K562 (cell line): Measurements from ENCODE around the gene PCDHGA5. TPM values are rescaled to one million over a fixed set of nuclear protein-coding genes. Genes with fewer than 3 reads are reported as not detected.
A peak's percentile ranks its signal among the peaks of the same experiment; 100 is the strongest.

Experiments used
- ATF1 ChIP-seq, 2 experiments: fragments of 450-650 bp in 1 of 2; IDR thresholded peaks; 2 replicates each; pipeline ENCODE4 v1.6.1; 2016; ENCODE audit warnings: missing compliant biosample characterization in 1 of 2, missing genetic modification characterization in 1 of 2
- CBX3 ChIP-seq, 2 experiments: IDR thresholded peaks; 1 replicate in 1 of 2; 2 replicates in 1 of 2; pipeline ENCODE4 v1.6.1; 2012; ENCODE audit warnings: inconsistent platforms in 2 of 2, low read length in 2 of 2, borderline replicate concordance in 1 of 2, control low read depth in 1 of 2
- CXXC5 ChIP-seq: fragments of 250-450 bp; sonication (Bioruptor Pico); IDR thresholded peaks from 2 replicates; pipeline ENCODE4 v1.8.0; 2022; ENCODE audit warnings: inconsistent platforms, mild to moderate bottlenecking, moderate library complexity
- MYC ChIP-seq, 2 experiments: fragments of 250-450 bp in 1 of 2; sonication (Bioruptor Pico) in 1 of 2; IDR thresholded peaks; 2 replicates each; pipeline versions ENCODE4 v1.5.1 to v1.6.1; 2012 to 2021; ENCODE audit warnings: low read depth in 2 of 2, borderline replicate concordance in 1 of 2, improper control_type of control experiment in 1 of 2, low read length in 1 of 2, mild to moderate bottlenecking in 1 of 2, moderate library complexity in 1 of 2
- NCOA6 ChIP-seq: fragments of 450-650 bp; IDR thresholded peaks from 2 replicates; pipeline ENCODE4 v1.6.1; 2017; ENCODE audit warnings: mild to moderate bottlenecking
- NFIC ChIP-seq: fragments of 450-650 bp; IDR thresholded peaks from 2 replicates; pipeline ENCODE4 v1.6.1; 2017; ENCODE audit warnings: mild to moderate bottlenecking, inconsistent platforms
- POLR2A ChIP-seq: fragments of 450-650 bp; conservative IDR thresholded peaks from 2 replicates; pipeline ENCODE4 v1.6.1; 2016
- SOX6 ChIP-seq: fragments of 450-650 bp; IDR thresholded peaks from 2 replicates; pipeline ENCODE4 v1.6.1; 2014; ENCODE audit warnings: mild to moderate bottlenecking
- TRIM28 ChIP-seq: fragments of 450-650 bp; IDR thresholded peaks from 2 replicates; pipeline ENCODE4 v1.6.1; 2017
- polyA plus RNA-seq, 8 experiments: library from polyadenylated mRNA; depleted of rRNA in 4 of 8; stranded (reverse) in 5 of 8; unstranded in 3 of 8; fragments of >200 nt; fragmentation: Nextera tagmentation in 2 of 8; fragmentation: Illumina TruSeq in 1 of 8; extraction: Ambion mirVana in 2 of 8; extraction: Trizol in 1 of 8; gene quantifications; 2 replicates each; pipeline versions ENCODE4 v1.2.1 to v1.2.3, GENCODE V29; 2011 to 2014; ENCODE audit warnings: inconsistent platforms in 1 of 8, missing spikeins in 1 of 8
- total RNA-seq, 7 experiments: library from RNA; depleted of rRNA in 6 of 7; stranded (reverse); fragments of >200 nt in 6 of 7; fragmentation: Illumina TruSeq in 2 of 7; extraction: Trizol in 2 of 7; gene quantifications; 2 replicates each; pipeline versions ENCODE4 v1.2.1 to v1.2.3, GENCODE V29; 2011 to 2021; ENCODE audit warnings: low replicate concordance in 1 of 7
- TF ChIP-seq, protein P1 (sequence below): IDR thresholded peaks from 2 replicates; pipeline ENCODE4 v1.6.1; 2014; ENCODE audit warnings: antibody characterized with exemption
- TF ChIP-seq, protein P2 (sequence below), 2 experiments: fragments of 450-650 bp; IDR thresholded peaks; 2 replicates each; pipeline ENCODE4 v1.6.1; 2018; ENCODE audit warnings: mild to moderate bottlenecking in 2 of 2, low read depth in 1 of 2; ENCODE audit not compliant: partially characterized antibody in 2 of 2
- TF ChIP-seq, protein P3 (sequence below): sonication (generic); IDR thresholded peaks from 2 replicates; pipeline ENCODE4 v1.6.1; 2016
- TF ChIP-seq, protein P4 (sequence below), 2 experiments: fragments of 450-650 bp; IDR thresholded peaks; 2 replicates each; pipeline ENCODE4 v1.6.1; 2016

PCDHGA5 gene
- total and polyA plus RNA-seq, 9 of the 15 experiments (the other 6 are each of a cell fraction or from before 2014, with no cell fraction given) = 0.01 to 0.18 (median 0.12) TPM; not detected in 1

DNA sequence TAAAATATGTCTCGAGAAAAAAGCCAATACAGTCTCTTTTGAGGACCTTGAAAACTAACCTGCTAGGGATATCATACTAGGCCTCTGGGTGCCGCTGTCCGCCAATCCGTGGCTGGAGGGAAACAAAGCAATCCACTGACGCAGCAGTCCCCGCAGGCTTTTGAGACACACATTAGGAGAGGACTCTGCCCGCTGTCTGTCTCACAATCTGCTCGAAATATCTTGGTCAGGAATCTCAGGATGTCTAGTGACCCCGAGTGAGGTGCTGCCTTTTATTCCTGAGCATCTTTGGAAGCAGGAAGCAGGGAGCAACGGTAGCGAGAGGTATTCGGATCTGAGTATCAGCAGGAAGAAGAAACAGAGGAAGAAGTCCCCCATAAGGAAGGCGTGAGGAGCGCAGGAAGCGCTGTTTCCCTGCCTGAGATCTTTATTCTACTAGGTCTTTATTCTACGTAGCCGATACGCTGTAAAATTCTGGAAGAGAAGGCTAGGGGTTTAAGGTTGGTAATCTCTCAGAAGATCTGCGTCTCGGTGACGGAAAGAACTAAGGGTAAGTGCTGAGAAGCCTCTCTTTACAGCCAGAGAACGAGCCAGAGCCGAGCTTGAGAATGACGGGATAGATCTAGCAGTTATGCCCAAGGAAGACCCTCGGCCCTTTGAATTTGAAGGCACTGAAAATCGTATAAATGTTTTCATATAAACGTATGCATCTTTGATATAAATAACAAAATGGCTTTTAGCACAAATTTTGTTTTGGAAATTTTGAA lies 37.7 kb upstream of the PCDHGA5 start (continued):
- TF ChIP-seq, protein P1, sequence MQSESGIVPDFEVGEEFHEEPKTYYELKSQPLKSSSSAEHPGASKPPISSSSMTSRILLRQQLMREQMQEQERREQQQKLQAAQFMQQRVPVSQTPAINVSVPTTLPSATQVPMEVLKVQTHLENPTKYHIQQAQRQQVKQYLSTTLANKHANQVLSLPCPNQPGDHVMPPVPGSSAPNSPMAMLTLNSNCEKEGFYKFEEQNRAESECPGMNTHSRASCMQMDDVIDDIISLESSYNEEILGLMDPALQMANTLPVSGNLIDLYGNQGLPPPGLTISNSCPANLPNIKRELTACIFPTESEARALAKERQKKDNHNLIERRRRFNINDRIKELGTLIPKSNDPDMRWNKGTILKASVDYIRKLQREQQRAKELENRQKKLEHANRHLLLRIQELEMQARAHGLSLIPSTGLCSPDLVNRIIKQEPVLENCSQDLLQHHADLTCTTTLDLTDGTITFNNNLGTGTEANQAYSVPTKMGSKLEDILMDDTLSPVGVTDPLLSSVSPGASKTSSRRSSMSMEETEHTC = no peak
- peak; percentile 48; the same call in 1 of the 2 replicates for TF ChIP-seq CXXC5 (CRISPR knock-in tag)
- peak; percentile 79 for TF ChIP-seq SOX6
- TF ChIP-seq, protein P2, sequence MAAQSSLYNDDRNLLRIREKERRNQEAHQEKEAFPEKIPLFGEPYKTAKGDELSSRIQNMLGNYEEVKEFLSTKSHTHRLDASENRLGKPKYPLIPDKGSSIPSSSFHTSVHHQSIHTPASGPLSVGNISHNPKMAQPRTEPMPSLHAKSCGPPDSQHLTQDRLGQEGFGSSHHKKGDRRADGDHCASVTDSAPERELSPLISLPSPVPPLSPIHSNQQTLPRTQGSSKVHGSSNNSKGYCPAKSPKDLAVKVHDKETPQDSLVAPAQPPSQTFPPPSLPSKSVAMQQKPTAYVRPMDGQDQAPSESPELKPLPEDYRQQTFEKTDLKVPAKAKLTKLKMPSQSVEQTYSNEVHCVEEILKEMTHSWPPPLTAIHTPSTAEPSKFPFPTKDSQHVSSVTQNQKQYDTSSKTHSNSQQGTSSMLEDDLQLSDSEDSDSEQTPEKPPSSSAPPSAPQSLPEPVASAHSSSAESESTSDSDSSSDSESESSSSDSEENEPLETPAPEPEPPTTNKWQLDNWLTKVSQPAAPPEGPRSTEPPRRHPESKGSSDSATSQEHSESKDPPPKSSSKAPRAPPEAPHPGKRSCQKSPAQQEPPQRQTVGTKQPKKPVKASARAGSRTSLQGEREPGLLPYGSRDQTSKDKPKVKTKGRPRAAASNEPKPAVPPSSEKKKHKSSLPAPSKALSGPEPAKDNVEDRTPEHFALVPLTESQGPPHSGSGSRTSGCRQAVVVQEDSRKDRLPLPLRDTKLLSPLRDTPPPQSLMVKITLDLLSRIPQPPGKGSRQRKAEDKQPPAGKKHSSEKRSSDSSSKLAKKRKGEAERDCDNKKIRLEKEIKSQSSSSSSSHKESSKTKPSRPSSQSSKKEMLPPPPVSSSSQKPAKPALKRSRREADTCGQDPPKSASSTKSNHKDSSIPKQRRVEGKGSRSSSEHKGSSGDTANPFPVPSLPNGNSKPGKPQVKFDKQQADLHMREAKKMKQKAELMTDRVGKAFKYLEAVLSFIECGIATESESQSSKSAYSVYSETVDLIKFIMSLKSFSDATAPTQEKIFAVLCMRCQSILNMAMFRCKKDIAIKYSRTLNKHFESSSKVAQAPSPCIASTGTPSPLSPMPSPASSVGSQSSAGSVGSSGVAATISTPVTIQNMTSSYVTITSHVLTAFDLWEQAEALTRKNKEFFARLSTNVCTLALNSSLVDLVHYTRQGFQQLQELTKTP (IDR thresholded peaks at IDR 0.05; ENCODE audit: low read depth in 1 of 2, partially characterized antibody in 2 of 2) = peak in 1 of 2 experiments; percentile 31
- 0 out of 2 replicates have a peak, but pooled peaks have one; percentile 24 for TF ChIP-seq MYC (IDR thresholded peaks at IDR 0.05; ENCODE audit: low read depth, low read length)
- no peak for TF ChIP-seq MYC (CRISPR knock-in tag; IDR thresholded peaks at IDR 0.05; ENCODE audit: borderline replicate concordance, low read depth)
- TF ChIP-seq, protein P3, sequence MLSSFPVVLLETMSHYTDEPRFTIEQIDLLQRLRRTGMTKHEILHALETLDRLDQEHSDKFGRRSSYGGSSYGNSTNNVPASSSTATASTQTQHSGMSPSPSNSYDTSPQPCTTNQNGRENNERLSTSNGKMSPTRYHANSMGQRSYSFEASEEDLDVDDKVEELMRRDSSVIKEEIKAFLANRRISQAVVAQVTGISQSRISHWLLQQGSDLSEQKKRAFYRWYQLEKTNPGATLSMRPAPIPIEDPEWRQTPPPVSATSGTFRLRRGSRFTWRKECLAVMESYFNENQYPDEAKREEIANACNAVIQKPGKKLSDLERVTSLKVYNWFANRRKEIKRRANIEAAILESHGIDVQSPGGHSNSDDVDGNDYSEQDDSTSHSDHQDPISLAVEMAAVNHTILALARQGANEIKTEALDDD = peak; percentile 33; the same call in 1 of the 2 replicates
- TF ChIP-seq, protein P4, sequence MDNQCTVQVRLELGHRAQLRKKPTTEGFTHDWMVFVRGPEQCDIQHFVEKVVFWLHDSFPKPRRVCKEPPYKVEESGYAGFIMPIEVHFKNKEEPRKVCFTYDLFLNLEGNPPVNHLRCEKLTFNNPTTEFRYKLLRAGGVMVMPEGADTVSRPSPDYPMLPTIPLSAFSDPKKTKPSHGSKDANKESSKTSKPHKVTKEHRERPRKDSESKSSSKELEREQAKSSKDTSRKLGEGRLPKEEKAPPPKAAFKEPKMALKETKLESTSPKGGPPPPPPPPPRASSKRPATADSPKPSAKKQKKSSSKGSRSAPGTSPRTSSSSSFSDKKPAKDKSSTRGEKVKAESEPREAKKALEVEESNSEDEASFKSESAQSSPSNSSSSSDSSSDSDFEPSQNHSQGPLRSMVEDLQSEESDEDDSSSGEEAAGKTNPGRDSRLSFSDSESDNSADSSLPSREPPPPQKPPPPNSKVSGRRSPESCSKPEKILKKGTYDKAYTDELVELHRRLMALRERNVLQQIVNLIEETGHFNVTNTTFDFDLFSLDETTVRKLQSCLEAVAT (IDR thresholded peaks at IDR 0.05) = peak in 1 of 2 experiments; percentile 59; a peak in 1 of 4 replicates
- TF ChIP-seq NCOA6 = no peak
- peak; percentile 1; the same call in 1 of the 2 replicates for TF ChIP-seq NFIC
- TF ChIP-seq CBX3 (IDR thresholded peaks at IDR 0.05; ENCODE audit: borderline replicate concordance in 1 of 2, low read length in 2 of 2) = peak in 1 of 2 experiments; percentile 69; a peak in 2 of 3 replicates
- TF ChIP-seq POLR2A = peak; percentile 72
- TF ChIP-seq TRIM28 = 0 out of 2 replicates have a peak, but pooled peaks have one; percentile 31
- TF ChIP-seq ATF1 (CRISPR knock-in tag; IDR thresholded peaks at IDR 0.05) = no peak
- TF ChIP-seq ATF1 (tag; IDR thresholded peaks at IDR 0.05) = peak; percentile 73
